GM12875 (cell line): ENCODE results near the gene IQSEC3.

Experiments used
- H3K4me3 ChIP-seq: one replicate; pipeline ENCODE4 v1.5.1; 2011; ENCODE audit warnings: low read depth, low read length, control low read depth
- TF ChIP-seq, protein P1 (sequence below): IDR thresholded peaks from 2 replicates; pipeline ENCODE4 v1.5.1; 2011; ENCODE audit warnings: low read depth, mild to moderate bottlenecking, control low read depth, inconsistent platforms, low read length, moderate library complexity, borderline replicate concordance; ENCODE audit not compliant: insufficient read depth

Gene IQSEC3

DNA sequence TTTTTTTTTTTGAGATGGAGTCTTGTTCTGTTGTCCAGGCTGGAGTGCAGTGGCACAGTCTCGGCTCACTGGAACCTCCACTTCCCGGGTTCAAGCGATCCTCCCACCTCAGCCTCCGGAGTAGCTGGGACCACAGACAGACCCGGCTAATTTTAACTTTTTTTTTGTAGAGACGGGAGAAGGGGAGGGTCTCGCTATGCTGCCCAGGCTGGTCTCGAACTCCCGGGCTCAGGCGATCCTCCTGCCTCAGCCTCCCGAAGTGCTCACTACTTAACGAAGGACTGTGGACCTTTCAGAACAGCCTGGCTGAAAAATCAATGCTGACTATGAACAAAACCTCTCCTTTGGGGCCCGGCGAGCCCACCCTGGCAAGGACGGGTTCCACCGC, 136.5 kb downstream of the IQSEC3 start:
- no peak overlapping the region for H3K4me3 ChIP-seq
- TF ChIP-seq, protein P1, sequence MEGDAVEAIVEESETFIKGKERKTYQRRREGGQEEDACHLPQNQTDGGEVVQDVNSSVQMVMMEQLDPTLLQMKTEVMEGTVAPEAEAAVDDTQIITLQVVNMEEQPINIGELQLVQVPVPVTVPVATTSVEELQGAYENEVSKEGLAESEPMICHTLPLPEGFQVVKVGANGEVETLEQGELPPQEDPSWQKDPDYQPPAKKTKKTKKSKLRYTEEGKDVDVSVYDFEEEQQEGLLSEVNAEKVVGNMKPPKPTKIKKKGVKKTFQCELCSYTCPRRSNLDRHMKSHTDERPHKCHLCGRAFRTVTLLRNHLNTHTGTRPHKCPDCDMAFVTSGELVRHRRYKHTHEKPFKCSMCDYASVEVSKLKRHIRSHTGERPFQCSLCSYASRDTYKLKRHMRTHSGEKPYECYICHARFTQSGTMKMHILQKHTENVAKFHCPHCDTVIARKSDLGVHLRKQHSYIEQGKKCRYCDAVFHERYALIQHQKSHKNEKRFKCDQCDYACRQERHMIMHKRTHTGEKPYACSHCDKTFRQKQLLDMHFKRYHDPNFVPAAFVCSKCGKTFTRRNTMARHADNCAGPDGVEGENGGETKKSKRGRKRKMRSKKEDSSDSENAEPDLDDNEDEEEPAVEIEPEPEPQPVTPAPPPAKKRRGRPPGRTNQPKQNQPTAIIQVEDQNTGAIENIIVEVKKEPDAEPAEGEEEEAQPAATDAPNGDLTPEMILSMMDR = no peak

DNA sequence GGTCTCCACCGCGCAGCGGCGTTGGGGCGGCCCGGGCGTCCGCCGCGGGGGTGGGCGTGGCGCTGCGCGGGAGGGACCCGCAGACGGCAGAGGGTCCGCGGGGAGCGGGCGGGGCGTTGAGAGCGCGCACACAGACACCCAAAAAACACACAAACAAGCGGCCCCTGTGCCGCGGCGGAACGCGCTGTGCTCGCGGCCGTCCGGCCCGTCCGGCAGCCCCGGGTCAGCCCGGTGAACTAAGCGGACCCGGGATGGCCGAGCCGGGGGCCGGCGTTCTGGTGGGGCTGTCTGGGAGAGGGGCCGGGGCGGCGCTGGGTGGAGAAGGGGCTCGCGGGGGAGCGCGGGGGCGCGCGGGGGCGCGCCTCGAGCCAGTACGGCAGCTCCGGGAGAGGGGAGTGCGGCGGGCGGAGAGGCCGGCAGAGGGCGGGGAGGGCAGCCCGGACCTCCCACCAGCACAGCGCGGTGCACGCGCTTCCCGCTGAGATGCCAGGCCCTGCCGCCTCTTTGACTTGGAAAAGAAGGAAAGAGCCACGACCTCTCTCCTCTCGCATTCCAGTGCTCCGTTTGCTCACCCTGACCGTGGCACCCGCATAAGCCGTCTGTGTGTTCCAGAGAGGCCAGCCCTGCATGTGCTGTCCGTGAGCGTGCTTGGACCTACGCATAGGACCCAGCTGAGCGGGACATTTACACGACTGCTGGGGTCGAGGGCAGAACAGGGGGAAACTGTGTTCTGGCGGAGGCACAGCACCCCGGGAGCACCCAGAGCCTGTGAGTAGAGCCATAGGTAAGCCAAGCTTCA, 137.1 kb downstream of the IQSEC3 start:
- TF ChIP-seq, protein P1 = no peak
- no peak overlapping the region for H3K4me3 ChIP-seq

DNA sequence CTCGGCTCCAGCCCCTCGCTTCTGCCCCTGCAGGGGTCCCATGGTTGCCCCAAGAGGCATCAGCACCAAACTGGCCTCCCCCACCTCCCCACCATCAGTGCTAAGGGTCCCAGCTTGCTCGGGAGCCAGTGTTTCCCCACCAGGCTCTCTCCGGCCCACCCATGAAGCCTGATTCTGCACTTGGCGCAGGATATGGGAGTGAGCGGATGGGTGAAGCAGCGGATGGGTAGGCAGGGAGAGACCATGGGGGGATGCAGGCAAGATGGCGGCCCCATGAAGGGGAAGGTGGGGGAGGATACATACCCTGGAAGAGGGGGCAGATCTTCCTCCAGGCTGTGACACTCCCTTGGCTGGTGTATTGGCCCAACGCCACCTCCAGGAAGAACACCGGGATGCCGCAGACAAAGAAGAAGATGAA, 137.7 kb downstream of the IQSEC3 start:
- H3K4me3 ChIP-seq = no peak overlapping the region
- TF ChIP-seq, protein P1 = no peak

DNA sequence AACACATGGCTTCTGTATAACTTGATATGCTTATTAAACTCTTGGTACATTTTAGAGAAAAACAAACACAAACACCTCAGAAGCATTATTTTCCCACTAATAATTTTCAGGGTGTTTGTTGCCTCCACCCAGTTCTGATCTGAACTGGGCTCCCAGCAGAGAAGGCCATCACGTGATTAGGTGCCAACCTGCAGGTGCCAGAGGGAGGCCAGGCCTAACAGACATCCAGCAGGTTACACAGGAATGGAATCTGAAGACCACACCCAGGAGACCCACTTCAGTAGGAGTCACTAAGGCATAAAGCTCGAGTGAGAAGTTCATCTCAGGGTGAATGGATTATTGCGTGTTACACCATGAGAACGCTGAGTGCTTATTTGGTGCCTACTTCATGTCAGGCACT, 138.5 kb downstream of the IQSEC3 start:
- no peak overlapping the region for H3K4me3 ChIP-seq
- TF ChIP-seq, protein P1 = no peak

DNA sequence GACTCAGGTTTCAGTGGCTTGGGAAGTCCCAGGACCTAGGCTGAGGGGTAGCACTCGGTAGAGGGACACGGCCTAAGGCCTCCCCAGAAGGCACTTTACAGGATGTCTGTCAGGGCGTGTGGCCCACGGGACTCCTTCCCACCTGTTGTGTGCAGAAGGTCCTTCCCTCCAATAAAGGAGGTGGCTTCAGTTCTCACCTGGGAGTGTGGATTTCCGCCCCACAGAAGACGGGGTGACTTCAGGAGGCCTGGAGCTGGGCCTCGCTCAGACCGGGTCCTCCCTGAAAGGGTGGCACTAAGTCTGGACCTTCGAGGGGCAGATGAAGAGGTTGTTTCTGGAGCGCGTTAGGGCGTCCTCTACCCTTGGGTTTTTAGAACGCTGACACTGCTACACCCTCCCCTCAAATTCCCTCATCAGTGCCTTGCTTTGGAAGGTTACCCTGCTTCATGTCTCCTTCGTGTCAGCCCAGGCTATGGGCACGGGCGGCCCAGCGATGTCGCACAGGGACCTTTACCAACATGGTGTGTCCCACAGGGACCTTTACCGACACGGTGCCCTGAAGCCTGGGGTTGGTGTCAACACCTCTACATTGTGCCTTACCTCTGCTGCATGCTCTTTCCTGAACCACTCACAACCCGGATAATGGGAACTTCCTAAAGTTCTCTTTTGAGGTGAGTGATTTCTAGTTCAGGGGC, 140.3 kb downstream of the IQSEC3 start:
- H3K4me3 ChIP-seq = no peak overlapping the region
- TF ChIP-seq, protein P1 = no peak

GRCh38 chr12:207804-208203, 141.2 kb downstream of the IQSEC3 start:
- no peak overlapping the region for H3K4me3 ChIP-seq
- TF ChIP-seq, protein P1 = no peak

DNA sequence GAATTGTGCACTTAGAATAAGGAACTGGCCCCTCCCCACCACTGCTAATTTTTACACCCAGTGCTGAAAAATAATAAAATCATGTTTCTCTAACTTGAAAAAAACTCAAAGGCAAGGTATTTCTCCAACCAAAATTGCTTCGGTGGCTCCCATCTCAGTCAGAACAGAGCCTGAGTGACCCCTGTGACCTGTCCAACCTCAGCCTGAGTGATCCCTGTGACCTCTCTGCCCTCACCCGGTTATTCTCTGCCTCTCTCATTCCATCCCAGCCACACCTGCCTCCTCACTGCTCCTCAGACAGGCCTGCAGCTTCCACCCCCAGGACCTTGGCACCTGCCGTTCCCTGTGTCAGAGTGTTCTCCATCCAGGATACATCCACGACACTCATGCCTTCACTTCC, 142.2 kb downstream of the IQSEC3 start:
- H3K4me3 ChIP-seq = no peak overlapping the region
- TF ChIP-seq, protein P1 = no peak
